Measurements from ENCODE around the gene KDM2A. TPM values are rescaled to one million over a fixed set of nuclear protein-coding genes. Genes with fewer than 3 reads are reported as not detected.

Gene KDM2A
- polyA plus RNA-seq, 2 of the 4 experiments (the other 2 are of a cell fraction) = 34.5 to 42.8 TPM

DNA sequence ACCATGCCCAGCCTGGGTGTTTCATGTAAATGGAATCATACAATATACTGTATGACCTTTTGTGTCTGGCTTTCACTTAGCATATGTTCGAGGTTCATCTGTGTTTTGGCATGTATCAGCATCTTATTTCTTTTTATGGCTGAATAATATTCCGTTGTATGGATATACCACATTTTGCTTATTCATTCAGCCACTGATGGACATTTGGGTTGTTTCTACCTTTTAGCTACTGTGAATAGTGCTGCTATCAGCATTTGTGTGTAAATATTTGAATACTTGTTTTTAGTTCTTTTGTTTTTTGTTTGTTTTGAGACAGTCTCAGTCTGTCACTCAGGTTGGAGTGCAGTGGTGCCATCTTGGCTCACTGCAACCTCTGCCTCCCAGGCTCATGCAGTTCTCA lies 35.7 kb downstream of the KDM2A start:
- CTCF ChIA-PET = interaction anchor here (1.0 kb wide), 1 partner anchor 8 kb away, joined by 3 read pairs; no protein-coding TSS in a partner anchor
- FAIRE-seq (no peak), DNase-seq (ENCODE audit: low read depth in 1 of 2, low spot score in 1 of 2) (no peak), ATAC-seq (no peak)
- H3K4me1 ChIP-seq = no peaks in the 10 kb centered on the region
- no peaks in the 10 kb centered on the region for H3K9me3 ChIP-seq
- no peak overlapping the region for H3K4me2 ChIP-seq
- POLR2A ChIA-PET = no interaction called here
- peak; percentile 52 for TF ChIP-seq MAFK (IDR thresholded peaks at IDR 0.05; ENCODE audit: partially characterized antibody)
- no peak for TF ChIP-seq GATA3 (IDR thresholded peaks at IDR 0.05; ENCODE audit: borderline replicate concordance)
- no peak overlapping the region for H3K27ac ChIP-seq
- WGBS (ENCODE audit: missing lambda C conversion rate) = 98% methylated on average over 2 of the region's 2 CpGs
- H3K4me3 ChIP-seq = no peak overlapping the region

DNA sequence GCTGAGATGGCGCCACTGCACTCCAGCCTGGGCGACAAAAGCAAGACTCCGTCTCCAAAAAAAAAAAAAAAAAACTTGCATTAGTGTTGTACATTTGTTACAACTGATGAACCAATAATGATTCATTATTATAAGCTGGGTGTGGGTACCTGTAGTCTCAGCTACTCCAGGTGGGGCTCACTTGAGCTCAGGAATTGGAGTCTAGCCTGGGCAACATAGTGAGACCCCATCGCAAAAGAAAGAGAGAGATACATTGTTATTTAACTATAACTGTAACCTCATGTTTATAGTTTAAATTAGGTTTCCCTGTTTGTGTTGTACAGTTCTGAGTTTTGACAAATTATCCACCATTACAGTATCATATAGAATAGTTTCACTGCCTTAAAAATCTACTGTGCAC lies 38.6 kb downstream of the KDM2A start:
- POLR2A ChIA-PET = no interaction called here

GRCh38 chr11:67158221-67158620 lies 39.2 kb downstream of the KDM2A start:
- Histone ChIP-seq H3K27ac (no peak overlapping the region), H3K4me2 (no peak overlapping the region), H3K4me3 (no peak overlapping the region), H3K9me3 (no peaks in the 10 kb centered on the region), H3K4me1 (peaks cover 8% of the 10 kb centered on the region; the same call in 2 of the 3 replicates)
- FAIRE-seq (no peak), ATAC-seq (no peak), DNase-seq (ENCODE audit: low read depth in 1 of 2, low spot score in 1 of 2) (no peak)
- TF ChIP-seq GATA3 (IDR thresholded peaks at IDR 0.05; ENCODE audit: borderline replicate concordance) (no peak), MAFK (IDR thresholded peaks at IDR 0.05; ENCODE audit: partially characterized antibody) (peak; percentile 94)
- CTCF ChIA-PET = interaction anchor here (1.0 to 1.6 kb wide), 3 partner anchors 10 to 104 kb away, joined by 4 to 6 read pairs (median 6); no protein-coding TSS in a partner anchor
- WGBS (ENCODE audit: missing lambda C conversion rate) = 94% methylated on average over 2 of the region's 2 CpGs
- POLR2A ChIA-PET = no interaction called here

More for the DNA sequence above, 38.6 kb downstream of the KDM2A start:
- CTCF ChIA-PET = interaction anchor here (1.0 to 1.6 kb wide), 4 partner anchors 10 to 103 kb away, joined by 4 to 6 read pairs (median 5); no protein-coding TSS in a partner anchor
- DNase-seq (ENCODE audit: low read depth in 1 of 2, low spot score in 1 of 2) = no peak
- 91% methylated on average over 4 of the region's 4 CpGs for WGBS (ENCODE audit: missing lambda C conversion rate)
- no peak overlapping the region for H3K4me2 ChIP-seq
- H3K9me3 ChIP-seq = no peaks in the 10 kb centered on the region
- FAIRE-seq = no peak
- H3K4me3 ChIP-seq = no peak overlapping the region
- no peak overlapping the region for H3K27ac ChIP-seq
- ATAC-seq = no peak
- peaks cover 8% of the 10 kb centered on the region; the same call in 2 of the 3 replicates for H3K4me1 ChIP-seq
- no peak for TF ChIP-seq RAD21 (conservative IDR thresholded peaks at IDR 0.05 in 1 of 2, IDR thresholded peaks at IDR 0.05 in 1 of 2)
- no peak for TF ChIP-seq BCL3 (IDR thresholded peaks at IDR 0.05)
- no peak for TF ChIP-seq CHD2 (IDR thresholded peaks at IDR 0.05; ENCODE audit: low read length, partially characterized antibody)
- TF ChIP-seq ZFP36 (IDR thresholded peaks at IDR 0.05; ENCODE audit: borderline replicate concordance, partially characterized antibody) = no peak
- TF ChIP-seq ZC3H11A (IDR thresholded peaks at IDR 0.05) = no peak
- TF ChIP-seq FOXS1 (CRISPR knock-in tag; IDR thresholded peaks at IDR 0.05) = no peak
- no peak for TF ChIP-seq MAX (IDR thresholded peaks at IDR 0.05)
- TF ChIP-seq MAZ (IDR thresholded peaks at IDR 0.05; ENCODE audit: borderline replicate concordance, low read depth, low read length) = no peak
- TF ChIP-seq SMC3 (IDR thresholded peaks at IDR 0.05) = no peak
- TF ChIP-seq NR3C1 (IDR thresholded peaks at IDR 0.05) = no peak
- no peak for TF ChIP-seq FOSB (CRISPR knock-in tag; IDR thresholded peaks at IDR 0.05)
- TF ChIP-seq GATA3 (IDR thresholded peaks at IDR 0.05; ENCODE audit: borderline replicate concordance) = no peak
- TF ChIP-seq FOSL2 (IDR thresholded peaks at IDR 0.05) = no peak
- no peak for TF ChIP-seq FOSL2 (CRISPR knock-in tag; IDR thresholded peaks at IDR 0.05)
- no peak for TF ChIP-seq EHF (CRISPR knock-in tag; IDR thresholded peaks at IDR 0.05)

DNA sequence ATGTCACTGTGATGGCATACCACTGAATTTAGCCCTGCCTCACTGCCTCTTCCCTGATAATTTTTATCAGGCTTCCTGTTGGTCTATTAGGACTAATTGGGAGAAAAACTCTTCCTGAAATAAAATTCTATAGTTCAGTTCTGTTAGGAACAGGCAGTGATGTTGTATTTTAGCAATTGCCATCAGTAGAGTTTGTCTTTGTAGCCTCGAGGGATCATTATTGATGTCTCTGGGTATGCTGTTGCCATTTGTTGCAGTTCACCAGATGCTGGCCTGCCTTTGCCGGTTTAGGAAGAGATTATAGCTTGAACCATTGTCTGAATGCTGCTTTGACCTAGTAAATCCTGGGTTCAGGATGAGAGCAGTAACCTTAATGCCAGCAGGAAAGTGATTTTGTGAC lies 41.0 kb downstream of the KDM2A start:
- Histone ChIP-seq H3K27ac (no peak overlapping the region), H3K4me2 (no peak overlapping the region), H3K4me1 (peaks cover 8% of the 10 kb centered on the region; the same call in 2 of the 3 replicates), H3K9me3 (no peaks in the 10 kb centered on the region), H3K4me3 (no peak overlapping the region)
- FAIRE-seq (no peak), ATAC-seq (no peak), DNase-seq (ENCODE audit: low read depth in 1 of 2, low spot score in 1 of 2) (no peak)
- TF ChIP-seq CEBPB (IDR thresholded peaks at IDR 0.05) (0 out of 4 replicates have a peak, but pooled peaks of 1 of the 2 experiments have one; percentile 9), ZNF302 (CRISPR knock-in tag; IDR thresholded peaks at IDR 0.05) (no peak)
- CTCF ChIA-PET = interaction anchor here (0.6 to 1.4 kb wide), 2 partner anchors 8 to 11 kb away, joined by 3 to 4 read pairs; no protein-coding TSS in a partner anchor
- WGBS (ENCODE audit: missing lambda C conversion rate) = 80% methylated on average over 2 of the region's 2 CpGs
- POLR2A ChIA-PET = no interaction called here
